ENCODE results near the gene RBAK.
"Not testable (repeated sequence)": the region's sequence is repeated elsewhere in the genome, so short reads cannot be mapped to it uniquely, and the experiment has no call there.

The RBAK gene

DNA sequence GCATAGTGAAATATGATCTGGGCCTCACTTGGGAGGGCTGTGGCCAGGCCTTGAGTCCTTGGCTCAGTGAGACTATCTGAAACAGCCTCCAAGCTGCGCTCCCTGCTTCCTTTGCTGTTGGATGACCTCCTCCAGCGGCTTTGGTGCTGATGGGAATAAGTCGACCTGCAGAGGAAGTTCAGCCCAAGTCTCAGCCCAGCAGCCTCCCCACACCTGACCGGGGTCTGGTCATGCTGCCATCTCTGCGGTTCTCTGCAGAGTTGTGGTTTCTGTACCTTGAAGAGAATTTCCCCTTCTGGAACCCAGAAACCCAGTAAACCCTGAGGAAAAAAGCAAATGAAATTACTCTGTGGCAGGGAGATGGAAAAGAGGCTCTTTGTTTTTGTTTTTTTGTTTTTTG, 4.6 kb upstream of the RBAK start:
- TF ChIP-seq, protein P1, sequence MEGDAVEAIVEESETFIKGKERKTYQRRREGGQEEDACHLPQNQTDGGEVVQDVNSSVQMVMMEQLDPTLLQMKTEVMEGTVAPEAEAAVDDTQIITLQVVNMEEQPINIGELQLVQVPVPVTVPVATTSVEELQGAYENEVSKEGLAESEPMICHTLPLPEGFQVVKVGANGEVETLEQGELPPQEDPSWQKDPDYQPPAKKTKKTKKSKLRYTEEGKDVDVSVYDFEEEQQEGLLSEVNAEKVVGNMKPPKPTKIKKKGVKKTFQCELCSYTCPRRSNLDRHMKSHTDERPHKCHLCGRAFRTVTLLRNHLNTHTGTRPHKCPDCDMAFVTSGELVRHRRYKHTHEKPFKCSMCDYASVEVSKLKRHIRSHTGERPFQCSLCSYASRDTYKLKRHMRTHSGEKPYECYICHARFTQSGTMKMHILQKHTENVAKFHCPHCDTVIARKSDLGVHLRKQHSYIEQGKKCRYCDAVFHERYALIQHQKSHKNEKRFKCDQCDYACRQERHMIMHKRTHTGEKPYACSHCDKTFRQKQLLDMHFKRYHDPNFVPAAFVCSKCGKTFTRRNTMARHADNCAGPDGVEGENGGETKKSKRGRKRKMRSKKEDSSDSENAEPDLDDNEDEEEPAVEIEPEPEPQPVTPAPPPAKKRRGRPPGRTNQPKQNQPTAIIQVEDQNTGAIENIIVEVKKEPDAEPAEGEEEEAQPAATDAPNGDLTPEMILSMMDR (IDR thresholded peaks at IDR 0.05), result no peak
- TF ChIP-seq ZFX (IDR thresholded peaks at IDR 0.05; ENCODE audit: borderline replicate concordance), result no peak
- no peak overlapping the region for H3K27ac ChIP-seq

DNA sequence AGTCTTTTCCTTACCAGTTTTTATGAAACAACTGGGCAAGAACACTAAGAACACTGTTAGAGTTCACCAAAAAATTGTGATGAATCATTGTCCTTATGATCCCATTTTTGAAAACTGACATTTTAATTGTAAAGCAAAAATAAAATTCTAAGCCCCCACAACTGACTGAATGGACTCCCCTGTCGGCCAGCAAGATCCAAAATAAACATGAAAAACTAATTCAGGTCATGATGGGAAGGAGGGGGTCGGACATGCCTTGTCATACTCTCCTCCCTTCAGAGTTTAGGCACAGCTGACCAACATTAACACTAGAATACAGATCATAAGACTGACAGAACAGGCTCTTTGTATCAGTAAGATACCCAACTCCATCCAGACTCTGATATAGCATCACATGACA, 2.0 kb upstream of the RBAK start:
- TF ChIP-seq ZFX (IDR thresholded peaks at IDR 0.05; ENCODE audit: borderline replicate concordance), result no peak
- TF ChIP-seq, protein P1 (IDR thresholded peaks at IDR 0.05), result no peak
- H3K27ac ChIP-seq, result no peak overlapping the region

DNA sequence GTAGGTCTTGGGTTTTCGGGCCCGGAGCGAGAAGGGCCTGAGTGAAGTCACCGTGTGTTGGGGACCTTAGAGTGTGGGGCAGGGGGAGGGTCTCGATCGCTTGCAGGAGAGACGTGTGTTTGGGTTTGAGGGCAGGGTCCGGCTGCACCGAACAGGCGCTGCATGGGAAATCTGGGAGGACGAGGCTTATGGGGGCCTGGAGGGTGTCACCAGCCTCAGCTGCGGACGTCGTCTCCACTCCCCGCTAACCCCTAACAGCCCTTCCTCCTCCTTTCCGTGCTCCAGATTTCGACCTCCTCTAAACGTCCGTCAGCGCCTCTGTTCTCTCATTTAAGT, 705 bp downstream of the RBAK start:
- H3K27ac ChIP-seq, result peak overlapping the region; percentile 64

DNA sequence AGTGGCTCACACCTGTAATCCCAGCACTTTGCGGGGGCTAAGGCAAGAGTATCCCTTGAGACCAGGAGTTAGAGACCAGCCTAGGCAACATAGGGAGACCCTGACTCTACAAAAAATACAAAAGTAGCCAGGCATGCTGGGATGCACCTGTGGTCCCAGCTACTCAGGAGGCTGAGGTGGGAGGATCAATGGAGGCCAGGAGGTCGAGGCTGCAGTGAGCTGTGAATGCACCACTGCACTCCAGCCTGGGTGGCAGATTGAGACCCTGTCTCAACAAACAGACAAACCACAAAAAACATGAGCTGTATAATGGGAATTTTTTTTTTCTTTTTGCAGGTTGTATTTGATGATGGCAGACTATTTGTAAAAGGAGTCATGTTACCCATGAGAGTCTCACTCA, 1.5 kb downstream of the RBAK start:
- not testable (repeated sequence) for H3K27ac ChIP-seq

DNA sequence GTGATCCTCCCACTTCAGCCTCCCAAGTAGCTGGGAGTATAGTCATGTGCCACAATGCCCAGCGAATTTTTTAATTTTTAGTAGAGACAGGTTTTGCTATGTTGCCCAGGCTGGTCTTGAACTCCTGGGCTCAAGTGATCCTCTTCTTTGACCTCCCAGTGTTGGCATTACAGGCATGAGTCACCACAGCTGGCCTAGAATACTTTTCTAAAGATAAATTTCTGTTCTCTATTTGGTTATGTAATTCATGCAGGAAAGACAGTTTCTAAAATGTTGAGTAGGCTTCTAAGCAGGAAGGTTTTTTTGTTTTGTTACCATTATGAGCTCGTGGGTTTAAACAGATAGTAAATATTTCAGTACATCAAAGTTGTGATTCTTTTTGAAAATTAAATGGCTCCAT, 5.0 kb downstream of the RBAK start:
- TF ChIP-seq, protein P1 (IDR thresholded peaks at IDR 0.05), result no peak
- no peak for TF ChIP-seq ZFX (IDR thresholded peaks at IDR 0.05; ENCODE audit: borderline replicate concordance)
- H3K27ac ChIP-seq, result no peak overlapping the region

DNA sequence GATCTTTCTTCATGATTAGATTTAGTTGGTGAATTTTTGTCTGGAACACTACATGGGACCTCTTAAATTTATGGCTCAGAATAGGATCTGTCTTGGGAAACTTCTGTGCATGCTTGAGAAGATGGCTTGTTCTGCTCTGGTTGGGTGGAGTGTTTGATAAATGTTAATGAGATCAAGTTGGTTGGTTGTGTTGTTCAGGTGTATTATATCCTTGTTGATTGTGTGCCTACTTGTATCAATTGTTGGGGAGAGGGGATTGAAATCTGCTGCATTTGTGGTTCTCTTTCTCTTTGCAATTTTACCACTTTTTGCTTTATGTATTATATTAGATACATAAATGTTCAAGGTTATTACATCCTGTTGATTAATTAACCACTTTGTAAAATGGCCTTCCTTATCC, 6.1 kb downstream of the RBAK start:
- not testable (repeated sequence) for H3K27ac ChIP-seq

DNA sequence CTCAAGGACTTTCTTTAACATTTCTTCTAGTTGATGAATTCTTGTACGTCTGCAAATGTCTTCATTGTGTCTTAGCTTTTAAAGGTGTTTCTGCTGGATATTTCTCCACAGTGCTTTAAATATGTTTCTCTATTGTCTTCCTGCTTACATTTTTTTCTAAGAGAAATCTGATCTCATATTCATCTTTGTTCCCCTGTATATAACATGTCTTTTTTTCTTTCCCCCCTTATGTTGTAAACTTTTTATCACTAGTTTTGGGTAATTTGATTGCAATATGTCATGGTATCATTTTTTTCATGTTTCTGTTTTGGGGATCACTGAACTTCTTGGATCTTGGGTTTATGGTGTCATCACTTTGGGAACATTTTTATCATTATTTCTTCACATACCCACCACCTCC, 7.5 kb downstream of the RBAK start:
- H3K27ac ChIP-seq, result no peak overlapping the region
- TF ChIP-seq, protein P1 (IDR thresholded peaks at IDR 0.05), result no peak
- no peak for TF ChIP-seq ZFX (IDR thresholded peaks at IDR 0.05; ENCODE audit: borderline replicate concordance)

DNA sequence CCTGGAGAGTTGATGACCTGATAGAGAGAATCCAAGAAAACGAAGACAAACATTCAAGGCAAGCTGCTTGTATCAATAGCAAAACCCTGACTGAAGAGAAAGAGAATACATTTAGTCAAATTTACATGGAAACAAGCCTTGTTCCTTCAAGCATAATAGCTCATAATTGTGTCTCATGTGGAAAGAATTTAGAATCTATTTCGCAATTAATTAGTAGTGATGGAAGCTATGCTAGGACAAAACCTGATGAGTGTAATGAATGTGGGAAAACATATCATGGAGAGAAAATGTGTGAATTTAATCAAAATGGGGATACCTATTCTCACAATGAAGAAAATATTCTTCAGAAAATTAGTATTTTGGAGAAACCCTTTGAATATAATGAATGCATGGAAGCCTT, 18.0 kb downstream of the RBAK start:
- H3K27ac ChIP-seq, result no peak overlapping the region
- TF ChIP-seq ZFX (IDR thresholded peaks at IDR 0.05; ENCODE audit: borderline replicate concordance), result no peak
- TF ChIP-seq, protein P1 (IDR thresholded peaks at IDR 0.05), result no peak

DNA sequence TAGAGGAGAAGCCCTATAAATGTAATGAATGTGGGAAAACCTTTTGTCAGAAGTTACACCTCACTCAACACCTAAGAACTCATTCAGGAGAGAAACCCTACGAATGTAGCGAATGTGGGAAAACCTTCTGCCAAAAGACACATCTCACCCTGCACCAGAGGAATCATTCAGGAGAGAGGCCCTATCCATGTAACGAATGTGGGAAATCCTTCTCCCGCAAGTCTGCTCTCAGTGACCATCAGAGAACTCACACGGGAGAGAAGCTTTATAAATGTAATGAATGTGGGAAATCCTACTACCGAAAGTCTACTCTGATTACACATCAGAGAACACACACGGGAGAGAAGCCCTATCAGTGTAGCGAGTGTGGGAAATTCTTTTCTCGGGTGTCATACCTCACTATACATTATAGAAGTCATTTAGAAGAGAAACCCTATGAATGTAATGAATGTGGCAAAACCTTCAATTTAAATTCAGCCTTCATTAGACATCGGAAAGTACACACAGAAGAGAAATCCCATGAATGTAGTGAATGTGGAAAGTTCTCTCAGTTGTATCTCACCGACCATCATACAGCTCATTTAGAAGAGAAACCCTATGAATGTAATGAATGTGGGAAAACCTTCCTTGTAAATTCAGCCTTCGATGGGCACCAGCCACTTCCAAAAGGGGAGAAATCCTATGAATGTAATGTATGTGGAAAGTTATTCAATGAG, 18.9 kb downstream of the RBAK start:
- H3K27ac ChIP-seq, result no peak overlapping the region
- TF ChIP-seq, protein P1 (IDR thresholded peaks at IDR 0.05), result no peak
- no peak for TF ChIP-seq ZFX (IDR thresholded peaks at IDR 0.05; ENCODE audit: borderline replicate concordance)
